Endothelial cell of umbilical vein (primary cell): ENCODE measurements around the gene PTPRT. TPM values are rescaled to one million over a fixed set of nuclear protein-coding genes. Genes with fewer than 3 reads are reported as not detected.

Experiments used
- BruUV-seq: library from RNA; stranded (reverse); fragments of 400-500 nt; replicated peaks from 2 replicates; lab custom pipeline; 2021; lab: Mats Ljungman, UMichigan
- CTCF ChIA-PET: fragments of 300-600, 350-600 bp; sonication (Branson Sonifier 250); formaldehyde crosslinking; loops from one replicate; lab custom pipeline; 2021; ENCODE audit warnings: antibody characterized with exemption, inconsistent platforms; lab: Charles Lee
- POLR2A ChIA-PET: fragments of 300-600, 350-600 bp; sonication (Branson Sonifier 250); formaldehyde crosslinking; loops from one replicate; lab custom pipeline; 2021; ENCODE audit warnings: antibody characterized with exemption, inconsistent platforms; lab: Charles Lee
- DNase-seq: peaks from one replicate; pipeline ENCODE4 v3.0.0-alpha.2; 2011; ENCODE audit warnings: low read depth, low spot score
- FAIRE-seq: peaks from 2 replicates; lab custom pipeline; 2011; peaks lifted over from hg19 to GRCh38; lab: Jason Lieb, UNC
- H2AFZ ChIP-seq: 2 replicates; pipeline ENCODE4 v1.6.0; 2012; ENCODE audit warnings: low read depth, low read length, control low read depth, inconsistent platforms
- H3K27ac ChIP-seq: 2 replicates; pipeline ENCODE4 v1.5.1; 2011; ENCODE audit warnings: low read depth, mild to moderate bottlenecking, control low read depth, low read length, moderate library complexity; ENCODE audit not compliant: insufficient read depth
- H3K27me3 ChIP-seq, 2 experiments: 2 replicates each; pipeline versions ENCODE4 v1.6.0 to v1.6.1; 2011; ENCODE audit warnings: low read length in 2 of 2, mixed read lengths in 1 of 2; ENCODE audit not compliant: control insufficient read depth in 2 of 2, insufficient read depth in 2 of 2
- H3K36me3 ChIP-seq, 2 experiments: 2 replicates in 1 of 2; 3 replicates in 1 of 2; pipeline ENCODE4 v1.5.1; 2011; ENCODE audit warnings: low read length in 2 of 2, mild to moderate bottlenecking in 1 of 2, moderate library complexity in 1 of 2; ENCODE audit not compliant: control insufficient read depth in 2 of 2, insufficient read depth in 2 of 2; ENCODE audit errors: extremely low read depth in 1 of 2
- H3K4me1 ChIP-seq: 3 replicates; pipeline ENCODE4 v1.5.1; 2011; ENCODE audit warnings: mild to moderate bottlenecking, low read length; ENCODE audit not compliant: control insufficient read depth, insufficient read depth; ENCODE audit errors: extremely low read depth
- H3K4me2 ChIP-seq: 2 replicates; pipeline ENCODE4 v1.6.1; 2011; ENCODE audit warnings: low read length, control low read depth, mixed read lengths; ENCODE audit not compliant: insufficient read depth
- H3K4me3 ChIP-seq, 3 experiments: fragments of 200-600 bp in 1 of 3; sonication (generic), shearing (Covaris generic) in 1 of 3; replicated peaks in 1 of 3; 2 replicates each; pipeline ENCODE4 v1.5.1; 2011 to 2016; ENCODE audit warnings: control low read depth in 3 of 3, low read length in 3 of 3, mild to moderate bottlenecking in 2 of 3, inconsistent platforms in 1 of 3, low read depth in 1 of 3, moderate library complexity in 1 of 3; ENCODE audit not compliant: insufficient read depth in 1 of 3
- H3K79me2 ChIP-seq: 2 replicates; pipeline ENCODE4 v1.6.0; 2012; ENCODE audit warnings: low read length, inconsistent platforms; ENCODE audit not compliant: control insufficient read depth, insufficient read depth
- H3K9ac ChIP-seq: replicated peaks from 2 replicates; pipeline ENCODE3; 2011; ENCODE audit warnings: low read length, control low read depth; ENCODE audit not compliant: insufficient read depth; ENCODE audit errors: extremely low read depth
- H3K9me1 ChIP-seq: replicated peaks from 3 replicates; pipeline ENCODE4 v1.6.0; 2011; ENCODE audit warnings: mild to moderate bottlenecking, low read length; ENCODE audit not compliant: control insufficient read depth, insufficient read depth; ENCODE audit errors: extremely low read depth
- H3K9me3 ChIP-seq: replicated peaks from 2 replicates; pipeline ENCODE4 v1.5.1; 2012; ENCODE audit warnings: low read length, inconsistent platforms; ENCODE audit not compliant: control insufficient read depth, insufficient read depth
- H4K20me1 ChIP-seq: replicated peaks from 2 replicates; pipeline ENCODE3; 2011; ENCODE audit warnings: mild to moderate bottlenecking, low read length; ENCODE audit not compliant: control insufficient read depth, insufficient read depth; ENCODE audit errors: extremely low read depth
- CTCF ChIP-seq, 2 donors: IDR thresholded peaks; 1 replicate in 1 of 2; 2 replicates in 1 of 2; pipeline ENCODE4 v1.5.1; 2011; ENCODE audit warnings: low read length in 2 of 2, mild to moderate bottlenecking in 2 of 2, moderate library complexity in 2 of 2, control low read depth in 1 of 2, inconsistent platforms in 1 of 2, low read depth in 1 of 2; ENCODE audit not compliant: insufficient read depth in 1 of 2; ENCODE audit errors: extremely low read depth in 1 of 2
- EZH2 ChIP-seq: IDR thresholded peaks from 2 replicates; pipeline ENCODE4 v1.6.1; 2012; ENCODE audit warnings: borderline replicate concordance, low read depth, mild to moderate bottlenecking, moderate library complexity, low read length, inconsistent platforms; ENCODE audit not compliant: severe bottlenecking
- FOS ChIP-seq: IDR thresholded peaks from 2 replicates; pipeline ENCODE4 v1.6.1; 2011; ENCODE audit warnings: mild to moderate bottlenecking, low read length, moderate library complexity, borderline replicate concordance; ENCODE audit not compliant: insufficient read depth
- GATA2 ChIP-seq: IDR thresholded peaks from 2 replicates; pipeline ENCODE4 v1.7.0; 2011; ENCODE audit warnings: low read depth, mild to moderate bottlenecking, moderate library complexity, mixed read lengths, low read length; ENCODE audit not compliant: insufficient read length, insufficient read depth
- JUN ChIP-seq: IDR thresholded peaks from 2 replicates; pipeline ENCODE4 v1.6.1; 2011; ENCODE audit warnings: borderline replicate concordance, low read depth; ENCODE audit not compliant: insufficient read length, insufficient read depth
- MAX ChIP-seq: IDR thresholded peaks from 2 replicates; pipeline ENCODE4 v1.6.1; 2011; ENCODE audit not compliant: insufficient read depth, insufficient read length
- MYC ChIP-seq: IDR thresholded peaks from one replicate; pipeline ENCODE4 v1.6.1; 2011; ENCODE audit warnings: mild to moderate bottlenecking, low read depth, low read length
- POLR2A ChIP-seq: IDR thresholded peaks from 2 replicates; pipeline ENCODE4 v1.6.1; 2012; ENCODE audit warnings: low read depth, mild to moderate bottlenecking, control low read depth, low read length
- POLR2AphosphoS5 ChIP-seq: IDR thresholded peaks from 2 replicates; pipeline ENCODE4 v1.6.1; 2012; ENCODE audit warnings: low read depth, mild to moderate bottlenecking, control low read depth, low read length, moderate library complexity; ENCODE audit not compliant: insufficient read depth
- dilution Hi-C: fragments of 300-500 bp; cut with MboI; formaldehyde crosslinking; loops from one replicate; pipeline ENCODE4 v1.15.0; 2019; ENCODE audit warnings: low sequenced_read_pairs; ENCODE audit not compliant: extremely low pct_ligation_motif_present
- intact Hi-C: fragments of 100-400 bp; cut with micrococcal nuclease; formaldehyde crosslinking; loops from one replicate; pipeline ENCODE4 v1.10.0; 2022
- polyA plus RNA-seq, 4 experiments: library from polyadenylated mRNA; depleted of rRNA in 3 of 4; stranded (reverse) in 3 of 4; unstranded in 1 of 4; fragments of >200 nt; gene quantifications; 2 replicates each; pipeline versions ENCODE4 v1.2.1 to v1.2.3, GENCODE V29; 2011 to 2012; ENCODE audit warnings: missing spikeins in 1 of 4
- total RNA-seq: library from RNA; stranded (reverse); gene quantifications from 2 replicates; pipeline ENCODE4 v1.2.3, GENCODE V29; 2021

Gene PTPRT
- total and polyA plus RNA-seq, 2 donors (not counting 3 experiments of a cell fraction or from before 2014, with no cell fraction given): not detected

- DNase-seq: no peak
- Histone ChIP-seq H3K4me1 (no peaks in the 10 kb centered on the region), H3K4me3 (no peak overlapping the region), H3K9ac (no peak overlapping the region), H3K79me2 (no peaks in the 10 kb centered on the region), H3K9me1 (no peaks in the 10 kb centered on the region), H3K27me3 (no peaks in the 10 kb centered on the region), H3K4me2 (no peak overlapping the region), H3K9me3 (peaks cover 9% of the 10 kb centered on the region), H3K27ac (no peak overlapping the region), H4K20me1 (no peaks in the 10 kb centered on the region), H3K36me3 (no peaks in the 10 kb centered on the region), H2AFZ (no peak overlapping the region)
- CTCF ChIA-PET: no interaction called here
- FAIRE-seq: no peak
- intact Hi-C loops (no loop called here), dilution Hi-C loops (no loop called here)
- no TSS peak for BruUV-seq
- POLR2A ChIA-PET: no interaction called here
- no peak for TF ChIP-seq EZH2
- no peak for TF ChIP-seq MAX
- TF ChIP-seq CTCF (IDR thresholded peaks at IDR 0.05; ENCODE audit: extremely low read depth in 1 of 2, insufficient read depth in 1 of 2, low read depth in 1 of 2, low read length in 2 of 2): no peak
- no peak for TF ChIP-seq MYC
- TF ChIP-seq POLR2AphosphoS5: no peak
- TF ChIP-seq JUN: no peak
- TF ChIP-seq GATA2: no peak
- no peak for TF ChIP-seq POLR2A
- TF ChIP-seq FOS: no peak
These were observed 437.1 kb downstream of the PTPRT start for GRCh38 chr20:42752620-42753019.
